ENCODE results near the gene RILP. TPM values are rescaled to one million over a fixed set of nuclear protein-coding genes. Genes with fewer than 3 reads are reported as not detected.

Gene RILP
- total and polyA plus RNA-seq, 2 of the 4 experiments (the other 2 are of a cell fraction) = 3.9 to 6.0 TPM

GRCh38 chr17:1636732-1637285 lies 12.9 kb downstream of the RILP start:
- H3K4me2 ChIP-seq (ENCODE audit: low read depth, low read length) = no peak overlapping the region
- no peak overlapping the region for H3K18ac ChIP-seq (ENCODE audit: low read depth, low read length)
- TF ChIP-seq MXI1 (IDR thresholded peaks at IDR 0.05; ENCODE audit: borderline replicate concordance, low read depth, low read length) (no peak), USF2 (IDR thresholded peaks at IDR 0.05; ENCODE audit: low read depth, low read length) (no peak), RAD21 (IDR thresholded peaks at IDR 0.05; ENCODE audit: low read length) (no peak), NFE2L2 (IDR thresholded peaks at IDR 0.05; ENCODE audit: low read depth, low read length) (no peak), RFX5 (IDR thresholded peaks at IDR 0.05; ENCODE audit: low read depth, low read length) (no peak), ELK1 (IDR thresholded peaks at IDR 0.05; ENCODE audit: borderline replicate concordance, low read depth, low read length) (no peak), CTCF (conservative IDR thresholded peaks at IDR 0.05; ENCODE audit: low read depth, low read length) (no peak), MAZ (IDR thresholded peaks at IDR 0.05; ENCODE audit: borderline replicate concordance, low read depth, low read length) (no peak)
- H2BK15ac ChIP-seq (ENCODE audit: low read depth, low read length) = no peak overlapping the region
- no peak overlapping the region for H2BK5ac ChIP-seq (ENCODE audit: low read depth, low read length, poor library complexity, severe bottlenecking)
- H3K9me1 ChIP-seq (ENCODE audit: insufficient read depth, low read length) = no peaks in the 10 kb centered on the region
- no peak overlapping the region for H4K91ac ChIP-seq (ENCODE audit: insufficient read depth, low read depth, low read length)
- H3K79me1 ChIP-seq (ENCODE audit: low read depth in 1 of 2, low read length in 2 of 2) = no peaks in the 10 kb centered on the region
- no peak overlapping the region for H2BK20ac ChIP-seq (ENCODE audit: low read depth, low read length)
- DNase-seq (no peak), ATAC-seq (ENCODE audit: low read depth) (no peak)
- H3K23ac ChIP-seq (ENCODE audit: low read depth, low read length) = no peak overlapping the region
- no peaks in the 10 kb centered on the region for H3K9me3 ChIP-seq (ENCODE audit: control insufficient read depth, insufficient read depth, low read length)
- no peak overlapping the region for H3K4ac ChIP-seq (ENCODE audit: low read depth, low read length)
- ChIA-PET POLR2A (ENCODE audit: unreplicated experiment) (no interaction called here), CTCF (interaction anchor here (0.9 kb wide), 1 partner anchor 11 kb away, joined by 5 read pairs; no protein-coding TSS in a partner anchor)
- H2AFZ ChIP-seq (replicated peaks; ENCODE audit: low read length, poor library complexity) = no peak overlapping the region
- H4K5ac ChIP-seq (ENCODE audit: low read depth, low read length) = no peak overlapping the region
- H4K8ac ChIP-seq (ENCODE audit: low read depth in 2 of 2, low read length in 2 of 2) = no peak overlapping the region
- H3K56ac ChIP-seq (ENCODE audit: extremely low read depth, insufficient read depth, low read length) = no peak overlapping the region
- no peaks in the 10 kb centered on the region; the same call in 1 of the 2 replicates for H3K27me3 ChIP-seq (ENCODE audit: control insufficient read depth, insufficient read depth, low read length)
- no peak overlapping the region for H2AK5ac ChIP-seq (ENCODE audit: low read depth, low read length)
- H4K20me1 ChIP-seq (ENCODE audit: insufficient read depth, low read length) = no peaks in the 10 kb centered on the region
- 100% methylated on average over 4 of the region's 15 CpGs; no CpG with 5 or more reads in 1 of the 2 experiments for WGBS, 2 experiments (ENCODE audit: extremely low coverage in 2 of 2, insufficient read length in 1 of 2)
- no peak overlapping the region for H2AK9ac ChIP-seq (replicated peaks; ENCODE audit: low read depth, low read length, poor library complexity)
- BruUV-seq (replicated peaks) = no TSS peak
- no peaks in the 10 kb centered on the region for H3K36me3 ChIP-seq (ENCODE audit: control insufficient read depth, insufficient read depth, low read length)
- dilution Hi-C loops (cut with HindIII; ENCODE audit: low sequenced_read_pairs, unreplicated experiment) = no loop called here
- no peak overlapping the region for H3K14ac ChIP-seq (replicated peaks; ENCODE audit: low read depth, low read length)
- in situ Hi-C loops (cut with MboI; ENCODE audit: low sequenced_read_pairs) = no loop called here
- no peak overlapping the region for H3K4me3 ChIP-seq (ENCODE audit: insufficient read depth, low read depth, low read length)
- no peak overlapping the region for H2BK120ac ChIP-seq (ENCODE audit: low read depth, low read length)
- no peak overlapping the region for H3K9ac ChIP-seq (ENCODE audit: low read depth, low read length)
- no peaks in the 10 kb centered on the region for H3K4me1 ChIP-seq (ENCODE audit: control insufficient read depth, insufficient read depth, low read length)
- H3K27ac ChIP-seq (ENCODE audit: insufficient read depth, low read length) = no peak overlapping the region
- intact Hi-C loops (cut with micrococcal nuclease) = no loop called here

Data from IMR-90 (cell line).